RPMI7951 (cell line): ENCODE results near the gene ATP13A3. TPM values are rescaled to one million over a fixed set of nuclear protein-coding genes. Genes with fewer than 3 reads are reported as not detected.
"Not testable (repeated sequence)": the region's sequence is repeated elsewhere in the genome, so short reads cannot be mapped to it uniquely, and the experiment has no call there.

Experiments
- DNase-seq: peaks from one replicate; pipeline ENCODE4 v3.0.0-alpha.2; 2012; ENCODE audit warnings: low read depth
- total RNA-seq: library from RNA; depleted of rRNA; stranded (reverse); fragments of >200 nt; shearing (Covaris generic); gene quantifications from 2 replicates; pipeline ENCODE4 v1.2.3, GENCODE V29; 2014; rRNA removed

The ATP13A3 gene
- 123 and 126 TPM in 2 replicates for total RNA-seq

GRCh38 chr3:194486540-194487288 lies at the start of gene ATP13A3:
Gene ATP13A3, minus strand, starts transcription at chr3:194487002. Its CDS starts 24,812 bp downstream, at chr3:194462190.
- peak; percentile 90 for DNase-seq

GRCh38 chr3:194535199-194535598 lies 48.4 kb upstream of the ATP13A3 start:
- not testable (repeated sequence) for DNase-seq

DNA sequence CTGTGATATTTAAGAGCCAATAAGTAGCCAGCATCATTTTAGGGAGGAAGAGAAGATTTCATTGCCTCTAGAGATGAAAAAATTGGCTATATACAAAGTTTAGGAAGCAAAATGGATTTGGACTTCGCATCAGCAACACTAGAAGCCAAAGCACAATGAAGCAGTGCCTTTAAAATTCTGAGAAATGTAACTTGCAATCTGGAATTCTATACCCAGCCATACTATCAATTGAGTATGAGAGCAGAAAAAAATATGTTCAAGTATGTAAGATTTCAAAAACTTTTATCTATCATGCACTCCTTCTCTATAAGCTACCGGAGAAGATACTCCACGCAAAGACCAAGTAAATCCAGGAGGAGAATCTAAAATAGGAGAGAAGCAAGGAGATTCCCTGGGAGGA lies 47.4 kb upstream of the ATP13A3 start:
- no peak for DNase-seq

GRCh38 chr3:194532591-194532990 lies 45.8 kb upstream of the ATP13A3 start:
- DNase-seq, result peak; percentile 86

DNA sequence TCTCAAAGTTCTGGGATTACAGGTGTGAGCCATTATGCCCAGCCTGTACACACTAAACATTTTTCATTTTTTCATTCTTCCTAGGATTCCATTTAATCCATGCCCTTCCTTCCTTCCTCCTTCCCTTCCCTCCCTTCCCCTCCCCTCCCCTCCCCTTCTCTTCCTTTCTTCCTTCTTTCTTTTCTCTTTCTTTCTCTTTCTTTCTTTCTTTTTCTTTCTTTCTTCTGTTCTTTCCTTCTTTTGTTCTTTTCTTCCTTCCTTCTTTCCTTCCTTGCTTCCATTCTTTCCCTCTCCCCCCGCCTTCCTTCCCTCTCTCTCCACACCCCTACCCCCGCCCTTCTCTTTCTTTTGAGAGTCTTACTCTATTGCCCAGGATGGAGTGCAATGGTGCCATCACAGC lies 40.9 kb upstream of the ATP13A3 start:
- no peak for DNase-seq

DNA sequence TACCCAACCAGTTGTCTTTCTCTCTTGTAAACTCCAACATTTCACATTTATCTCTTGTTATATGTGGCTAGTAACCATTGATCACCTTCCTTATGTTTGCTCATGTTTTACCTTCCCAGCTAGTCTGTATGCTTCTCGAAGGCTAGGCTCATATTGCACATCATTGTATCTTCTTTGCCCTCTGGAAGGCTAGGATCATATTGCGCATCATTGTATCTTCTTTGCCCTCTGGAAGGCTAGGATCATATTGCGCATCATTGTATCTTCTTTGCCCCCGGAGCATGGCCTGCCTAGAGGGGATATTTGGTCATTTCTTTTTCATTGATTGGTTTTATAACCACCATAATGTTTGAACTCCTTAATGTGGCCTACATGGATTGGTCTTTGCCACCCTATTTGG lies 39.4 kb upstream of the ATP13A3 start:
- no peak for DNase-seq

- DNase-seq, result no peak
Measured at GRCh38 chr3:194522579-194523046, 35.8 kb upstream of the ATP13A3 start.

- DNase-seq, result peak; percentile 48
Measured at GRCh38 chr3:194521510-194522260, 34.9 kb upstream of the ATP13A3 start.

GRCh38 chr3:194520682-194521162 lies 33.9 kb upstream of the ATP13A3 start:
- DNase-seq, result peak; percentile 36

GRCh38 chr3:194520201-194520600 lies 33.4 kb upstream of the ATP13A3 start:
- peak; percentile 10 for DNase-seq

DNA sequence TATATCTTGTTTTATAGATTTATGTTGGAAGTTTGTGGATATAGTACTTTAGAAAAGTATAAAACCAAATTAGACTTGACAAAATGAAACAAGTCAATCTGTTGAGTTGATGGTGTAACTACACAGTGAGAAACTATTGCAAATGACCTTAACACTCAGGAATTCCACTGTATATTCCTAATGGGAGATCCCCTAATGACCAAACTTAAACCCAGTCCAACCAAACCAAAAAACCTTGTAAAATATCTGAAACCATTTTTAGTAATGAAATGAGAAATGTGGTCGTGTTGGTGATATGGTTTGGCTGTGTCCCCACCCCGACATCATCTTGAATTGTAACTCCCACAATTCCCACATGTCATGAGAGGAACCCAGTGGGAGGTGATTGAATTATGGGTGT lies 31.9 kb upstream of the ATP13A3 start:
- peak; percentile 35 for DNase-seq

- no peak for DNase-seq
Measured at GRCh38 chr3:194517333-194517732, 30.5 kb upstream of the ATP13A3 start.

- DNase-seq, result no peak
Measured at GRCh38 chr3:194514626-194515025, 27.8 kb upstream of the ATP13A3 start.

DNA sequence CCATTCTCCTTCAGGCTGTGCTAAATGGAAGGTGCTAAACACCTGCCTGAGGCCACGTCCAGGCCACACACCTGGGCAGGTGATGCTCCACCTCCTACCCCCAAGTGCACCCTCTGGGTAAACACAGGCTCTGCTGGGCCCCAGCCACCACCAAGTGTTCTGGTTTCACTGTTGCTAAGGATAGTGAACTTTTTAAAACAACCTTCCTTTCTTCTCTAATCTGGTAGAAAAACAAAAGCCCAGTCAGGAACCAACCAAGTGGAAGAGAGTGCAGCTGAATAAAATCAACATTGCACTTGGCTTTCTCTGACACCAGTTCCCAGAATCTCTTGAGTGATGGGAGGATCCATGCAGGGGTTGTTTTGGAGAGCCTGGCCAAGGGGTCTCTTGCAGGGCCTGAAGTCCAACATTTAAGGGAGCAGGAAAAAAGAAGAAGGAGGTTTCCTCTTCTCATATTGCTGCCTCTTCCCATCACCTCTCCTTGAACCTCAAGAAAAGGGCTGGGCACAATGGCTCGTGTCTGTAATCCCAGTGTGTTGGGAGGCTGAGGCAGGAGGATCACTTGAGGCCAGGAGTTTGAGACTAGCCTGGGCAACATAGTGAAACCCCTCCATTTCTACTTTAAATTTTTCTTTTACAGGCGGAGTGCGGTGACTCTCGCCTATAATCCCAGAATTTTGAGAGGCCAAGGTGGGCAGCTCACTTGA lies 26.2 kb upstream of the ATP13A3 start:
- no peak for DNase-seq

DNA sequence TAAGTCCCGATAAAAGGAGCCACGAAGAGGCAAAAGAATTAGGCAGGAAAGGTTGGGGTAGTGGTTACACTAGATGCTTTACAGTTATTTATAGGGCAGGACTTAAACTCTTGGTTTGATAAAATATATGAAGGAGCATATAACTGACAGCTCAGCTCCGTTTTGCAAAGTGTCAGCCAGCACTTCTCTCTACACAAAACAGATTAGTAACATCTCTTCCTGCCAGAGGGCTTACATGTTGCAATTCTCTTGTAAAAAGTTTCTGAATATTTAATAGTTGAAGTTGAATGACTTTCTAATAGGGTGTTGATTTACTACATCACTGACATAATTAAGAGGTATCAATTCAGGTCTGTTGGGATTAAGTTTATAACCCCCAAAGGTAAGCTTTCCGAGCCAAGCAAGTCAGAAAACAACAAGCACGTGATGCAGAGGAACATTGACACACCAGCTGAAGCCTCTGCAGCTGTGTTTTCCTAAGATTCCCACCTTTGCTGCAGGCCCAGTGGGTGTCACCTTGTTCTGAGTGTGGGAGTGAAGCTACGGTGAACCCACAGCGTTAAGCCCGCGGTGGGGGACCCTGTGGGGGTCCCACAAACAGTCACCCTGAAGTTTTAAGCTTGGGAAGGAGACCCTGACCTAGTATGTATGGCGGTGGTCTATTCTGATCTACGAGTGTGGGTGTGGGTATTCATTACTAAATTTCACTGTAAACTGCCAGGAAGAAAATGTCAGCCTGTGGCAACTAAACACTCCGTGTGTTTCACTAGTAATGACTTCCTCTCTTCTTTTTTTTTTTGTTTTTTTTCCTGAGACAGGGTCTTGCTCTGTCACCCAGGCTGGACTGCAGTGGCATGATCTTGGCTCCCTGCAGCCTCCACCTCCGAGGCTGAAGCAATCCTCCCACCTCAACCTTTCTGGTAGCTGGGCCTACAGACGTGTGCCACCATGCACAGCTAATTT lies 22.0 kb upstream of the ATP13A3 start:
- DNase-seq, result no peak

DNA sequence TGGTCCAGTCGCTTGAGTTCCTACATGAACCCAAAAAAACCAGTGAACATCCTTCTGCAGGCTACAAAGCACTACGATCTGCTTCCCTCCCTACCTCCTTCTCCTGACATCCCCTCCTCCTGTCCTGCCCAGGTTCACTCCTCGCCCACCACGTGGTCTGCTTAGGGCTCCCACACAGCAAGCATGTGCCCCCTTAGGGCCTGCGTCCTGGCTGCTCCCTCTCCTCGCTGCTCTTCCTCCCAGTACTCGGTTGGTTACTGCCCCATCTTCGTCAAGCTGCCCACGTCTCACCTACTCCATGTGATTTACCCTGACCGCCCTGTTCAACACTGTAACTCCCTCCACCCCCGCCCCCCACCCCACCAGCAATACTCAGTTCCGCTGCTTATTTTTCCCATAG lies 20.8 kb upstream of the ATP13A3 start:
- DNase-seq, result no peak

GRCh38 chr3:194505791-194506415 lies 19.1 kb upstream of the ATP13A3 start:
- no peak for DNase-seq

- DNase-seq, result no peak
Measured at GRCh38 chr3:194504861-194505260, 18.1 kb upstream of the ATP13A3 start.

- no peak for DNase-seq
Measured at GRCh38 chr3:194504146-194504545, 17.3 kb upstream of the ATP13A3 start.

DNA sequence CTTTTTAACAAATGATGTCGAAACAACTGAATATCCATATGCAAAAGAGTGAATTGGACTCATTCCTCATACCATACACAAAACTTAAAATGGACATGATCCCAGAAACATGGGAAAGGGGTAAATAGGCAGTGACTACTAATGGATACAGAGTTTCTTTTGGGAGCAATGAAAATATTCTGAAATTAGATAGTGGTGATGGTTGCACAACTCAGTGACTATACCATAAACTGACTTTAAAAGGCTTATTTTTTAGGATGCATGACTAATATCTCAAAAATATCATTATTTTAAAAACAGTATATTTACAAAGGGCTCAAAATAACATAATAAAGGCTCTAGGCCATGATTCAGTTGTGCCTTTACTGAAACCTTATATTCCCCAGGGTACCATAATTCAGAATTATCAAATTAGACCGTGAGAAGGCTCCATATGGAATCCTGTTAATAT lies 16.3 kb upstream of the ATP13A3 start:
- DNase-seq, result no peak
